ENCODE data around the gene SEC22C. TPM values are rescaled to one million over a fixed set of nuclear protein-coding genes. Genes with fewer than 3 reads are reported as not detected.

SEC22C gene
- total and polyA plus RNA-seq, 7 experiments from 2014 or later = 38.0 to 54.8 (median 50.4) TPM

DNA sequence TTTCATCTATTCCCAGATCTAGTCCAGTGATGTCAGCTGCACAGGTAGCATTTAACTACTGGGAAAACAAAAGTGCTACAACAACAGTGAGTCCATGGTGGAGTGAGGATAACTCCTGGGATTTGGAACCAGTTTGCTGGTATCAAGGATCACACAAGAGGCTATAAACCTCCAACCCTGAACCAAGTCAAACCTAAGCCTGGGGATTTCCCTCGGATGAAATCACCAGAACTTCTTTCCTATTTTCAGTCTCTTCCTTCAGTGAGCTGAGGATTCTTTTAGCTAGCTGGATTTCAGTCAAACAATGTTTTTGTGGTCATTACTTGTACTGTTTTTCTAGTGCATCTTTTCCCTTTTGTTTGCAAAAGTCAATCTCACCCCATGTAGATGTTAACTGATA is 31.5 kb downstream of the SEC22C start:
- POLR2A ChIA-PET = interaction anchor here (0.6 to 7.1 kb wide), 2 partner anchors 48 to 59 kb away, joined by 3 to 59 read pairs; partner anchors contain the start of gene VIPR1
- Mint-ChIP-seq H3K4me1 (peaks cover 4 to 26% (median 19%) of the 10 kb centered on the region in 7 donors), H3K4me3 (no peak overlapping the region), H3K36me3 (peaks cover 14 to 40% (median 16%) of the 10 kb centered on the region in 5 donors), H3K9me3 (no peaks in the 10 kb centered on the region), H3K27ac (peak overlapping the region in 2 of 9 donors; percentile 18 to 59), H3K27me3 (no peaks in the 10 kb centered on the region)
- intact Hi-C loops (cut with micrococcal nuclease) = no loop called here
- no peak overlapping the region for H3K4me3 ChIP-seq (ENCODE audit: low read length)
- no peak for ATAC-seq
- peaks cover 6 to 23% (median 10%) of the 10 kb centered on the region in 3 experiments for H3K36me3 ChIP-seq (ENCODE audit: control insufficient read depth in 2 of 3, insufficient read depth in 3 of 3, low read length in 3 of 3)
- H3K4me1 ChIP-seq (ENCODE audit: control insufficient read depth in 2 of 2, insufficient read depth in 2 of 2, low read length in 2 of 2) = peaks cover 1% of the 10 kb centered on the region in 2 donors
- no peak overlapping the region for H3K27ac ChIP-seq (ENCODE audit: low read depth, low read length)
- no peaks in the 10 kb centered on the region for H3K9me3 ChIP-seq (ENCODE audit: control insufficient read depth in 2 of 3, low read length in 3 of 3)
- DNase-seq = no peak
- H3K27me3 ChIP-seq (ENCODE audit: control insufficient read depth in 2 of 2, insufficient read depth in 2 of 2, low read length in 2 of 2) = no peaks in the 10 kb centered on the region
- CTCF ChIA-PET = interaction anchor here (0.5 to 8.9 kb wide), 3 partner anchors 13 to 1984 kb away, joined by 3 to 108 read pairs (median 8); partner anchors contain the start of gene VIPR1

- no peak overlapping the region for H3K27ac ChIP-seq (ENCODE audit: low read depth, low read length)
- peak overlapping the region in 1 of 10 donors; percentile 45 for H3K4me3 Mint-ChIP-seq
- H3K4me1 ChIP-seq (ENCODE audit: control insufficient read depth in 2 of 2, insufficient read depth in 2 of 2, low read length in 2 of 2) = no peaks in the 10 kb centered on the region
- H3K4me1 Mint-ChIP-seq = peaks cover 2 to 22% (median 13%) of the 10 kb centered on the region in 7 donors
- peaks cover 14 to 34% (median 16%) of the 10 kb centered on the region in 5 donors for H3K36me3 Mint-ChIP-seq
- H3K4me3 ChIP-seq (ENCODE audit: low read length) = no peak overlapping the region
- peak; percentile 14 for ATAC-seq
- no peaks in the 10 kb centered on the region for H3K27me3 Mint-ChIP-seq
- CTCF ChIA-PET = interaction anchor here (0.6 to 8.9 kb wide), 8 partner anchors 10 to 302 kb away, joined by 3 to 108 read pairs (median 4); partner anchors contain the start of gene VIPR1
- no peaks in the 10 kb centered on the region for H3K9me3 ChIP-seq (ENCODE audit: control insufficient read depth in 2 of 3, low read length in 3 of 3)
- peaks cover 6 to 16% (median 10%) of the 10 kb centered on the region in 3 experiments for H3K36me3 ChIP-seq (ENCODE audit: control insufficient read depth in 2 of 3, insufficient read depth in 3 of 3, low read length in 3 of 3)
- H3K27me3 ChIP-seq (ENCODE audit: control insufficient read depth in 2 of 2, insufficient read depth in 2 of 2, low read length in 2 of 2) = no peaks in the 10 kb centered on the region
- POLR2A ChIA-PET = interaction anchor here (7.1 kb wide), 1 partner anchor 47 kb away, joined by 59 read pairs; the partner anchor contains the start of gene VIPR1
- intact Hi-C loops (cut with micrococcal nuclease) = no loop called here
- peak overlapping the region in 2 of 9 donors; percentile 59 to 76 for H3K27ac Mint-ChIP-seq
- no peak for DNase-seq
- no peaks in the 10 kb centered on the region for H3K9me3 Mint-ChIP-seq
Measured at GRCh38 chr3:42549131-42549530, 32.6 kb downstream of the SEC22C start.

DNA sequence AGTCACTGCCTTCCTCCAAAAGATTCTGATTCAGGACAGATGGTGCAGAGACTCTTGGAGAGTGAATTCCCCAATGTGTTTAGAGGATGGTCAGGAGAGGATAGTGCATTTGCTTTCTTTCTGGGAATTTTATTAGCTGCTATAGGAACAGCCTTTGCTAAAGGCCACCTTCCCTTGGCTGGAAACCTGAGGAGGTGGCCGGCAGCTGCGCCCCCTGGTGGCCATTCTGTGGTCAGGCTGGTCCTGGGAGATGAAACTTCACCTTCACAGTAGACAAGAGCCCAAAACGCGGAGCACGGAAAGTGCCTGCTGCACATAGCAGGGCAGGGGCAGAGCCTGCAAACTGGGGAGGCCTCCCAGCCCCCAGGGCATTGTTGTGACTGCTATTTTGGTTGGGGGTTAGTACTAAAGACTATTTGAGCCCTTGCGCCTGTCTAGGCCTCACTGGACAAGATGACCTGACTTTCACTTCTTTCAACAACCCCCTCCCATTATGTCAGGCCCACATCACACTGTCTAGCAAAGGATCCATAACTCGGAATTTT is 34.3 kb downstream of the SEC22C start:
- H3K4me3 ChIP-seq (ENCODE audit: low read length) = no peak overlapping the region
- Mint-ChIP-seq H3K9me3 (no peaks in the 10 kb centered on the region), H3K27me3 (no peaks in the 10 kb centered on the region), H3K4me3 (no peak overlapping the region), H3K4me1 (peaks cover 0 to 15% (median 6%) of the 10 kb centered on the region in 7 donors), H3K36me3 (peaks cover 0 to 18% (median 9%) of the 10 kb centered on the region in 5 donors), H3K27ac (peak overlapping the region in 4 of 9 donors; percentile 14 to 37 (median 29))
- DNase-seq (peak; percentile 37 to 73 (median 57)), ATAC-seq (peak; percentile 84)
- H3K36me3 ChIP-seq (ENCODE audit: control insufficient read depth in 2 of 3, insufficient read depth in 3 of 3, low read length in 3 of 3) = peaks cover 0 to 10% (median under 1%) of the 10 kb centered on the region in 3 experiments
- intact Hi-C loops (cut with micrococcal nuclease) = loop anchor here (1.0 to 2.0 kb wide), 3 partner anchors 9 to 301 kb away; partner anchors contain the start of gene VIPR1 (in 1 of the 2)
- no peaks in the 10 kb centered on the region for H3K27me3 ChIP-seq (ENCODE audit: control insufficient read depth in 2 of 2, insufficient read depth in 2 of 2, low read length in 2 of 2)
- no peaks in the 10 kb centered on the region for H3K9me3 ChIP-seq (ENCODE audit: control insufficient read depth in 2 of 3, low read length in 3 of 3)
- no peak overlapping the region for H3K27ac ChIP-seq (ENCODE audit: low read depth, low read length)
- H3K4me1 ChIP-seq (ENCODE audit: control insufficient read depth in 2 of 2, insufficient read depth in 2 of 2, low read length in 2 of 2) = no peaks in the 10 kb centered on the region
- CTCF ChIA-PET = interaction anchor here (0.7 to 8.9 kb wide), 15 partner anchors 8 to 302 kb away, joined by 3 to 108 read pairs (median 3); partner anchors contain the start of gene VIPR1
- POLR2A ChIA-PET = interaction anchor here (0.8 to 7.1 kb wide), 6 partner anchors 10 to 53 kb away, joined by 3 to 59 read pairs (median 4); partner anchors contain the start of genes NKTR and VIPR1

DNA sequence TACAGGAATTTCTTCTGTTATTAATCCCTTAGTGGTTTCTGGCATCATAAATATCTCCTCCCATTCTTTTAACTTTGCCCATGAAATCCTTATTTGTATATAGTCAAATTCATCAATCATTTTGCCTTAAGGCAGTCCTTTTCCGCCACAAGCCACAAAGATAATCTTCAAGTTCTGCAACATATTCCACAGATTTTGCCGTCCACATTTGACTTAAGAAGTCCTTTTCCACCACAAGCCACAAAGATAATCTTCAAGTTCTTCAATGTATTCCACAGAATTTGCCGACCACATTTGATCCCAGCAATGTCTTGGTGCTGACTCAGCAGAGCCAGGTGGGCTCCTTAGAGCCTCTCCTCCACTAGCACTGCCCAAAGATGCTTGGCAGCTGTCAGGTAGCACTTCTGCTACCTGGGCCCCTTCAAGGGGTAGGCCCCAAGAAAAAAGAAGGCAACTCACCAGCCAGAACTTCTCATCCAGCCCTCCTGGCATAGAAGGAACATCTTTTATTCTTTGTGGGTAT is 35.0 kb downstream of the SEC22C start:
- Mint-ChIP-seq H3K4me3 (no peak overlapping the region), H3K36me3 (peaks cover 0 to 13% (median 8%) of the 10 kb centered on the region in 5 donors), H3K9me3 (no peaks in the 10 kb centered on the region), H3K27ac (no peak overlapping the region), H3K4me1 (peaks cover 0 to 15% (median 6%) of the 10 kb centered on the region in 7 donors), H3K27me3 (no peaks in the 10 kb centered on the region)
- ChIA-PET CTCF (interaction anchor here (0.7 to 8.9 kb wide), 10 partner anchors 9 to 95 kb away, joined by 3 to 108 read pairs (median 4); partner anchors contain the start of gene VIPR1), POLR2A (interaction anchor here (0.9 to 7.1 kb wide), 4 partner anchors 9 to 54 kb away, joined by 4 to 59 read pairs (median 6); partner anchors contain the start of genes NKTR and VIPR1)
- intact Hi-C loops (cut with micrococcal nuclease) = loop anchor here (1.0 to 2.0 kb wide), 3 partner anchors 10 to 300 kb away; partner anchors contain the start of gene VIPR1 (in 1 of the 2)
- Histone ChIP-seq H3K9me3 (ENCODE audit: control insufficient read depth in 2 of 3, low read length in 3 of 3) (no peaks in the 10 kb centered on the region), H3K27me3 (ENCODE audit: control insufficient read depth in 2 of 2, insufficient read depth in 2 of 2, low read length in 2 of 2) (no peaks in the 10 kb centered on the region), H3K4me1 (ENCODE audit: control insufficient read depth in 2 of 2, insufficient read depth in 2 of 2, low read length in 2 of 2) (no peaks in the 10 kb centered on the region), H3K36me3 (ENCODE audit: control insufficient read depth in 2 of 3, insufficient read depth in 3 of 3, low read length in 3 of 3) (peaks cover 0 to 3% (median 0%) of the 10 kb centered on the region in 3 experiments), H3K27ac (ENCODE audit: low read depth, low read length) (no peak overlapping the region), H3K4me3 (ENCODE audit: low read length) (no peak overlapping the region)
- DNase-seq (no peak), ATAC-seq (no peak)

GRCh38 chr3:42545284-42545900 is 36.4 kb downstream of the SEC22C start:
- no peak for ATAC-seq
- ChIA-PET CTCF (interaction anchor here (1.0 to 8.9 kb wide), 5 partner anchors 8 to 44 kb away, joined by 4 to 108 read pairs (median 8); partner anchors contain the start of gene VIPR1), POLR2A (interaction anchor here (0.5 to 7.1 kb wide), 6 partner anchors 9 to 201 kb away, joined by 3 to 59 read pairs (median 3); partner anchors contain the start of gene VIPR1)
- intact Hi-C loops (cut with micrococcal nuclease) = no loop called here
- Histone ChIP-seq H3K4me1 (ENCODE audit: control insufficient read depth in 2 of 2, insufficient read depth in 2 of 2, low read length in 2 of 2) (no peaks in the 10 kb centered on the region), H3K4me3 (ENCODE audit: low read length) (no peak overlapping the region), H3K27ac (ENCODE audit: low read depth, low read length) (no peak overlapping the region), H3K36me3 (ENCODE audit: control insufficient read depth in 2 of 3, insufficient read depth in 3 of 3, low read length in 3 of 3) (no peaks in the 10 kb centered on the region), H3K9me3 (ENCODE audit: control insufficient read depth in 2 of 3, low read length in 3 of 3) (no peaks in the 10 kb centered on the region), H3K27me3 (ENCODE audit: control insufficient read depth in 2 of 2, insufficient read depth in 2 of 2, low read length in 2 of 2) (no peaks in the 10 kb centered on the region)
- Mint-ChIP-seq H3K4me3 (no peak overlapping the region), H3K9me3 (no peaks in the 10 kb centered on the region), H3K27ac (no peak overlapping the region), H3K27me3 (no peaks in the 10 kb centered on the region), H3K4me1 (peaks cover 0 to 11% (median 6%) of the 10 kb centered on the region in 7 donors), H3K36me3 (peaks cover 0 to 9% (median 5%) of the 10 kb centered on the region in 5 donors)
- DNase-seq = no peak

Measured in naive thymus-derived CD4-positive, alpha-beta T cell (primary cell).